Endodermal cell (in vitro differentiated cells): ENCODE results near the gene SIK1. TPM values are rescaled to one million over a fixed set of nuclear protein-coding genes. Genes with fewer than 3 reads are reported as not detected.

ENCODE experiments used
- DNase-seq: peaks from one replicate; pipeline ENCODE4 v3.0.0-alpha.2; 2017
- H3K27ac ChIP-seq: 2 replicates; pipeline ENCODE4 v1.5.1; 2013; ENCODE audit warnings: mild to moderate bottlenecking, low read depth, low read length, moderate library complexity
- H3K27me3 ChIP-seq: 2 replicates; pipeline ENCODE4 v1.6.1; 2013; ENCODE audit warnings: mild to moderate bottlenecking, low read length, moderate library complexity; ENCODE audit not compliant: insufficient read depth, control insufficient read depth, poor library complexity, severe bottlenecking
- H3K36me3 ChIP-seq: 2 replicates; pipeline ENCODE4 v1.7.0; 2013; ENCODE audit warnings: mild to moderate bottlenecking, low read length, moderate library complexity; ENCODE audit not compliant: control insufficient read depth, insufficient read depth
- H3K4me1 ChIP-seq: one replicate; pipeline ENCODE4 v1.7.0; 2013; ENCODE audit warnings: low read length; ENCODE audit not compliant: control insufficient read depth, insufficient read depth
- H3K4me3 ChIP-seq: 2 replicates; pipeline ENCODE4 v1.5.1; 2013; ENCODE audit warnings: mild to moderate bottlenecking, low read length, moderate library complexity
- H3K9ac ChIP-seq: 2 replicates; pipeline ENCODE4 v1.6.1; 2013; ENCODE audit warnings: mild to moderate bottlenecking, low read length, moderate library complexity; ENCODE audit not compliant: poor library complexity, severe bottlenecking; ENCODE audit errors: extremely low read depth
- H3K9me3 ChIP-seq: 2 replicates; pipeline ENCODE4 v1.6.1; 2013; ENCODE audit warnings: mild to moderate bottlenecking, low read length, moderate library complexity; ENCODE audit not compliant: control insufficient read depth
- H3K27ac Mint-ChIP-seq: 2 replicates; pipeline ENCODE4 v1.8.0; 2020; ENCODE audit warnings: mixed read lengths
- H3K27me3 Mint-ChIP-seq: 2 replicates; pipeline ENCODE4 v1.8.0; 2021; ENCODE audit warnings: mild to moderate bottlenecking, mixed read lengths; ENCODE audit not compliant: insufficient read depth
- H3K36me3 Mint-ChIP-seq: 2 replicates; pipeline ENCODE4 v1.8.0; 2020; ENCODE audit warnings: low read depth, mixed read lengths
- H3K4me1 Mint-ChIP-seq: 2 replicates; pipeline ENCODE4 v1.8.0; 2020; ENCODE audit warnings: mixed read lengths
- H3K4me3 Mint-ChIP-seq: 2 replicates; pipeline ENCODE4 v1.8.0; 2020; ENCODE audit warnings: mild to moderate bottlenecking, moderate library complexity, mixed read lengths
- H3K9me3 Mint-ChIP-seq: 2 replicates; pipeline ENCODE4 v1.8.0; 2020; ENCODE audit warnings: mild to moderate bottlenecking, mixed read lengths
- CTCF ChIP-seq: fragments of 200-600 bp; sonication (generic); conservative IDR thresholded peaks from 2 replicates; pipeline ENCODE4 v1.5.0; 2021; ENCODE audit warnings: antibody characterized with exemption, mild to moderate bottlenecking
- WGBS, 2 experiments: methylation state at CpG; one replicate each; pipeline versions ENCODE4 v1.1.5 to v1.1.7; 2013; ENCODE audit warnings: missing lambda C conversion rate in 2 of 2, mixed read lengths in 1 of 2; ENCODE audit not compliant: insufficient coverage in 1 of 2, insufficient read length in 1 of 2; 5-methylcytosine and 5-hydroxymethylcytosine counted together
- total RNA-seq, 2 donors: library from RNA; stranded (reverse); fragmentation: NEBNext Ultra II Directional in 1 of 2; extraction: Animal tissue kit (Norgen Biotek cat#: 25700) in 1 of 2; gene quantifications; 2 replicates in 1 of 2; 3 replicates in 1 of 2; pipeline ENCODE4 v1.2.1, GENCODE V29; 2021

The SIK1 gene
- total RNA-seq, 2 donors from 2014 or later: 3.5 to 3.8 TPM

GRCh38 chr21:43374228-43374885, 52.6 kb downstream of the SIK1 start:
- Mint-ChIP-seq H3K9me3 (no peaks in the 10 kb centered on the region), H3K4me1 (peaks cover 2% of the 10 kb centered on the region), H3K36me3 (no peaks in the 10 kb centered on the region), H3K27ac (no peak overlapping the region), H3K27me3 (no peaks in the 10 kb centered on the region), H3K4me3 (no peak overlapping the region)
- DNase-seq: no peak
- Histone ChIP-seq H3K4me1 (no peaks in the 10 kb centered on the region), H3K36me3 (no peaks in the 10 kb centered on the region), H3K4me3 (no peak overlapping the region), H3K9ac (no peak overlapping the region), H3K9me3 (no peaks in the 10 kb centered on the region), H3K27me3 (no peaks in the 10 kb centered on the region), H3K27ac (no peak overlapping the region)
- TF ChIP-seq CTCF: no peak
- WGBS, 2 experiments: 91 to 93% methylated on average over 8 to 15 of the region's 16 CpGs

- no peaks in the 10 kb centered on the region for H3K36me3 Mint-ChIP-seq
- no peak overlapping the region for H3K4me3 Mint-ChIP-seq
- Histone ChIP-seq H3K9me3 (no peaks in the 10 kb centered on the region), H3K4me1 (no peaks in the 10 kb centered on the region), H3K27ac (no peak overlapping the region), H3K27me3 (no peaks in the 10 kb centered on the region), H3K9ac (no peak overlapping the region), H3K36me3 (no peaks in the 10 kb centered on the region), H3K4me3 (no peak overlapping the region)
- WGBS, 2 experiments: 91 to 95% methylated on average over 10 to 21 of the region's 21 CpGs
- DNase-seq: no peak
- H3K4me1 Mint-ChIP-seq: peaks cover 2% of the 10 kb centered on the region
- H3K27ac Mint-ChIP-seq: no peak overlapping the region
- no peaks in the 10 kb centered on the region for H3K9me3 Mint-ChIP-seq
- TF ChIP-seq CTCF: no peak
- H3K27me3 Mint-ChIP-seq: no peaks in the 10 kb centered on the region
Measured at GRCh38 chr21:43373362-43374227, 53.3 kb downstream of the SIK1 start.

GRCh38 chr21:43372663-43373361, 54.1 kb downstream of the SIK1 start:
- Mint-ChIP-seq H3K4me1 (peaks cover 2% of the 10 kb centered on the region), H3K9me3 (no peaks in the 10 kb centered on the region), H3K27ac (no peak overlapping the region), H3K36me3 (no peaks in the 10 kb centered on the region), H3K27me3 (no peaks in the 10 kb centered on the region), H3K4me3 (no peak overlapping the region)
- H3K9me3 ChIP-seq: no peaks in the 10 kb centered on the region
- no peak overlapping the region for H3K9ac ChIP-seq
- no peak for TF ChIP-seq CTCF
- H3K4me3 ChIP-seq: no peak overlapping the region
- no peaks in the 10 kb centered on the region for H3K4me1 ChIP-seq
- WGBS, 2 experiments: 92 to 95% methylated on average over 25 to 26 of the region's 26 CpGs
- no peaks in the 10 kb centered on the region for H3K36me3 ChIP-seq
- DNase-seq: no peak
- H3K27me3 ChIP-seq: no peaks in the 10 kb centered on the region
- H3K27ac ChIP-seq: no peak overlapping the region
